GM19023 (cell line): ENCODE results near the gene FAM117B.

Experiments
- ATAC-seq: cut with Tn5 transposase; IDR thresholded peaks from one replicate; pipeline ENCODE4 v1.9.1; 2021; ENCODE audit warnings: mild to moderate bottlenecking, moderate library complexity; ENCODE audit not compliant: unreplicated experiment

Gene FAM117B

GRCh38 chr2:202634556-202635427 lies at the start of gene FAM117B:
TSS of gene FAM117B (plus strand) at chr2:202634969. CDS start at chr2:202635188, 219 bp downstream.
- peak; percentile 91 for ATAC-seq

- peak; percentile 90 for ATAC-seq
Measured at GRCh38 chr2:202588647-202589581, 45.9 kb upstream of the FAM117B start.

GRCh38 chr2:202589582-202589949 lies 45.2 kb upstream of the FAM117B start:
- no peak for ATAC-seq

GRCh38 chr2:202592566-202592965 lies 42.2 kb upstream of the FAM117B start:
- ATAC-seq: no peak

- ATAC-seq: no peak
Measured at GRCh38 chr2:202599105-202599504, 35.7 kb upstream of the FAM117B start.

- no peak for ATAC-seq
Measured at GRCh38 chr2:202599911-202600310, 34.9 kb upstream of the FAM117B start.

- ATAC-seq: no peak
Measured at GRCh38 chr2:202604699-202605098, 30.1 kb upstream of the FAM117B start.

GRCh38 chr2:202605174-202605573 lies 29.6 kb upstream of the FAM117B start:
- ATAC-seq: no peak

- ATAC-seq: no peak
Measured at GRCh38 chr2:202608142-202608852, 26.5 kb upstream of the FAM117B start.

- ATAC-seq: peak; percentile 93
Measured at GRCh38 chr2:202609381-202610145, 25.2 kb upstream of the FAM117B start.

- no peak for ATAC-seq
Measured at GRCh38 chr2:202610380-202610779, 24.4 kb upstream of the FAM117B start.

- no peak for ATAC-seq
Measured at GRCh38 chr2:202612145-202612544, 22.6 kb upstream of the FAM117B start.

- ATAC-seq: no peak
Measured at GRCh38 chr2:202613479-202613878, 21.3 kb upstream of the FAM117B start.

- no peak for ATAC-seq
Measured at GRCh38 chr2:202624133-202624532, 10.6 kb upstream of the FAM117B start.

GRCh38 chr2:202627042-202627441 lies 7.7 kb upstream of the FAM117B start:
- ATAC-seq: no peak

- ATAC-seq: no peak
Measured at GRCh38 chr2:202628646-202629198, 6.0 kb upstream of the FAM117B start.

- ATAC-seq: no peak
Measured at GRCh38 chr2:202632682-202633290, 2.0 kb upstream of the FAM117B start.

GRCh38 chr2:202633470-202633869 lies 1.3 kb upstream of the FAM117B start:
- ATAC-seq: no peak

- ATAC-seq: peak; percentile 57
Measured at GRCh38 chr2:202635428-202636212, 851 bp downstream of the FAM117B start.
